A549 (cell line): ENCODE results near the gene OPALIN. TPM values are rescaled to one million over a fixed set of nuclear protein-coding genes. Genes with fewer than 3 reads are reported as not detected.

ENCODE experiments used
- ATAC-seq, 2 experiments: fragments of 200-7000 bp in 1 of 2; fragments of >200 bp in 1 of 2; cut with Nextera tagmentation in 1 of 2; cut with Tn5 transposase in 1 of 2; 3 replicates each; pipeline versions ENCODE4 v1.8.0 to v1.9.1; 2018 to 2020; ENCODE audit warnings: mild to moderate bottlenecking in 1 of 2, moderate library complexity in 1 of 2
- CTCF ChIA-PET: fragments of 300-600 bp; sonication (Branson Sonifier 250); formaldehyde crosslinking; extraction: SDS; loops from one replicate; lab custom pipeline; 2021; ENCODE audit warnings: antibody characterized with exemption, inconsistent platforms; lab: Yijun Ruan, JAX
- POLR2A ChIA-PET: fragments of 350-600 bp; formaldehyde crosslinking; extraction: SDS; loops from one replicate; lab custom pipeline; 2021; ENCODE audit warnings: antibody characterized with exemption, inconsistent platforms; lab: Yijun Ruan, JAX
- DNase-seq, 2 experiments: peaks; one replicate each; pipeline versions ENCODE4 v3.0.0 to v3.0.0-alpha.2; 2011 to 2016; ENCODE audit warnings: low read depth in 1 of 2, low spot score in 1 of 2
- FAIRE-seq: peaks from 2 replicates; lab custom pipeline; 2011; peaks lifted over from hg19 to GRCh38; lab: Jason Lieb, UNC
- H3K27ac ChIP-seq, 2 experiments: fragments of >200 bp; sonication (Bioruptor Twin); formaldehyde crosslinking; 3 replicates each; pipeline ENCODE4 v1.5.1; 2016 to 2017
- H3K4me1 ChIP-seq: fragments of >200 bp; sonication (Bioruptor Twin); formaldehyde crosslinking; 3 replicates; pipeline ENCODE4 v1.6.1; 2016
- H3K4me2 ChIP-seq: fragments of >200 bp; sonication (Bioruptor Twin); formaldehyde crosslinking; 3 replicates; pipeline ENCODE4 v1.6.1; 2016
- H3K4me3 ChIP-seq: fragments of >200 bp; sonication (Bioruptor Twin); formaldehyde crosslinking; 3 replicates; pipeline ENCODE4 v1.5.1; 2016
- H3K9me3 ChIP-seq: fragments of >200 bp; sonication (Bioruptor Twin); formaldehyde crosslinking; 3 replicates; pipeline ENCODE4 v1.6.1; 2016
- CBX2 ChIP-seq: fragments of 200-600 bp; sonication (generic); IDR thresholded peaks from 2 replicates; pipeline ENCODE4 v1.6.1; 2016; ENCODE audit warnings: low read depth, mild to moderate bottlenecking, borderline replicate concordance
- CEBPB ChIP-seq, 2 experiments: fragments of >200 bp in 1 of 2; sonication (Bioruptor Twin) in 1 of 2; formaldehyde crosslinking in 1 of 2; IDR thresholded peaks; 2 replicates each; pipeline ENCODE4 v1.6.1; 2012 to 2016
- CHD2 ChIP-seq: fragments of 150-350 bp; IDR thresholded peaks from 2 replicates; pipeline ENCODE4 v1.6.1; 2014; ENCODE audit warnings: low read length; ENCODE audit not compliant: partially characterized antibody
- EHF ChIP-seq: fragments of 250-450 bp; sonication (Bioruptor Pico); IDR thresholded peaks from 2 replicates; pipeline ENCODE4 v1.5.0; 2020; ENCODE audit warnings: mild to moderate bottlenecking
- EHMT2 ChIP-seq: fragments of 200-600 bp; sonication (generic); IDR thresholded peaks from 2 replicates; pipeline ENCODE4 v1.6.1; 2016; ENCODE audit warnings: antibody characterized with exemption, low read depth, mild to moderate bottlenecking, moderate library complexity
- EP300 ChIP-seq, 2 experiments: fragments of >200 bp; sonication (Bioruptor Twin); formaldehyde crosslinking; IDR thresholded peaks; 2 replicates in 1 of 2; 3 replicates in 1 of 2; pipeline ENCODE4 v1.6.1; 2016 to 2017
- FOSL2 ChIP-seq, 2 experiments: fragments of 450-650 bp in 1 of 2; fragments of >200 bp in 1 of 2; sonication (Bioruptor Twin) in 1 of 2; formaldehyde crosslinking; IDR thresholded peaks; 2 replicates each; pipeline versions ENCODE4 v1.5.0 to v1.6.1; 2016 to 2020; ENCODE audit warnings: mild to moderate bottlenecking in 1 of 2, moderate library complexity in 1 of 2
- FOXS1 ChIP-seq: fragments of 250-450 bp; sonication (Bioruptor Pico); IDR thresholded peaks from 2 replicates; pipeline ENCODE4 v1.5.0; 2020; ENCODE audit warnings: mild to moderate bottlenecking, moderate library complexity
- HDAC2 ChIP-seq: fragments of 200-600 bp; sonication (generic); IDR thresholded peaks from 2 replicates; pipeline ENCODE4 v1.6.1; 2016
- HOXB13 ChIP-seq: fragments of 250-450 bp; sonication (Bioruptor Pico); IDR thresholded peaks from 2 replicates; pipeline ENCODE4 v1.5.0; 2020; ENCODE audit warnings: low read depth, mild to moderate bottlenecking, moderate library complexity
- KDM1A ChIP-seq: fragments of 200-600 bp; sonication (generic); IDR thresholded peaks from 2 replicates; pipeline ENCODE4 v1.6.1; 2016; ENCODE audit warnings: low read depth, mild to moderate bottlenecking
- MAZ ChIP-seq: fragments of 150-350 bp; IDR thresholded peaks from 2 replicates; pipeline ENCODE4 v1.6.1; 2014; ENCODE audit warnings: antibody characterized with exemption, low read depth, low read length, borderline replicate concordance
- MYC ChIP-seq: IDR thresholded peaks from 2 replicates; pipeline ENCODE4 v1.6.1; 2012; ENCODE audit warnings: mild to moderate bottlenecking, inconsistent platforms, low read length, improper control_type of control experiment, borderline replicate concordance
- NFE2L2 ChIP-seq: fragments of 150-350 bp; conservative IDR thresholded peaks from 2 replicates; pipeline ENCODE4 v1.6.1; 2014; ENCODE audit warnings: low read length
- POLR2A ChIP-seq: IDR thresholded peaks from 2 replicates; pipeline ENCODE4 v1.6.1; 2012; ENCODE audit warnings: mild to moderate bottlenecking, low read length
- RAD21 ChIP-seq, 2 experiments: fragments of >200 bp in 1 of 2; sonication (Bioruptor Twin) in 1 of 2; formaldehyde crosslinking in 1 of 2; IDR thresholded peaks in 1 of 2; conservative IDR thresholded peaks in 1 of 2; 2 replicates in 1 of 2; 3 replicates in 1 of 2; pipeline ENCODE4 v1.6.1; 2012 to 2018; ENCODE audit warnings: inconsistent platforms in 1 of 2
- RFX5 ChIP-seq: fragments of 450-650 bp; IDR thresholded peaks from 2 replicates; pipeline ENCODE4 v1.7.1; 2014; ENCODE audit warnings: antibody characterized with exemption, mild to moderate bottlenecking, moderate library complexity
- TFCP2L1 ChIP-seq: fragments of 250-450 bp; sonication (Bioruptor Pico); IDR thresholded peaks from 2 replicates; pipeline ENCODE4 v1.5.0; 2021; ENCODE audit warnings: mild to moderate bottlenecking
- TP53 ChIP-seq: fragments of 250-450 bp; sonication (Bioruptor Pico); IDR thresholded peaks from 2 replicates; pipeline ENCODE4 v1.5.0; 2021; ENCODE audit warnings: mild to moderate bottlenecking, moderate library complexity
- ZC3H11A ChIP-seq: fragments of 450-650 bp; IDR thresholded peaks from 2 replicates; pipeline ENCODE4 v1.6.1; 2014; ENCODE audit warnings: antibody characterized with exemption, mild to moderate bottlenecking
- ZFP36 ChIP-seq: fragments of 450-650 bp; IDR thresholded peaks from 2 replicates; pipeline ENCODE4 v1.6.1; 2014; ENCODE audit warnings: borderline replicate concordance; ENCODE audit not compliant: partially characterized antibody
- WGBS: methylation state at CpG from one replicate; pipeline ENCODE4 v1.1.6; 2017; ENCODE audit errors: missing lambda C conversion rate; 5-methylcytosine and 5-hydroxymethylcytosine counted together
- polyA plus RNA-seq, 4 experiments: library from polyadenylated mRNA; depleted of rRNA in 3 of 4; stranded (reverse); fragments of >200 nt; fragmentation: RNase III in 1 of 4; extraction: RNeasy Plus Mini Kit Qiagen cat#74134 plus additional on column Dnase treatment in 1 of 4; gene quantifications; 2 replicates in 3 of 4; 3 replicates in 1 of 4; pipeline ENCODE4 v1.2.3, GENCODE V29; 2011 to 2017
- TF ChIP-seq, protein P1 (sequence below): IDR thresholded peaks from 2 replicates; pipeline ENCODE4 v1.6.1; 2012; ENCODE audit warnings: low read depth, borderline replicate concordance
- TF ChIP-seq, protein P2 (sequence below): fragments of 150-350 bp; IDR thresholded peaks from 2 replicates; pipeline ENCODE4 v1.6.1; 2014; ENCODE audit warnings: low read depth, mild to moderate bottlenecking, low read length
- TF ChIP-seq, protein P3 (sequence below): IDR thresholded peaks from 2 replicates; pipeline ENCODE4 v1.6.1; 2012
- TF ChIP-seq, protein P4 (sequence below): fragments of 250-450 bp; sonication (Bioruptor Pico); IDR thresholded peaks from 2 replicates; pipeline ENCODE4 v1.5.0; 2020; ENCODE audit warnings: low read depth, mild to moderate bottlenecking, moderate library complexity

The OPALIN gene
- polyA plus RNA-seq, 2 of the 4 experiments (the other 2 are of a cell fraction) = not detected

DNA sequence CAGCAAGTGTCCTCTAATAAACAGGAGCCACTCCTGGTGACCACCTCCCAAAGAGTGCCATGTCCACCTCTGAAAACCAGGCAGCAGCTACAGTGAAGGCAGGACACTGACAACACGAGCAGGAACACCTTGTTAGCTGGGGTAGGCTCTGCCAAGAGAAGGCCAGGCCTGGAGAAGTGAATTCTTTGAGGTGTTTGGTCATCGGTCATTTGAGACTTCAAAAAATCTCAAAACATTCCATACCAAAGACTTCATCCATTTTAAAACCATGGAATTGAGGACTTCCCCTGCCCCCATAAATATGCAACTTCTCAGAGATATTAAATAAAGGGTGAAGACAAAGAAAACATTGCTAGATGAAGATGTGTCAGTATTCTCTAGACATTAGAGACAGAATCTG lies 28.4 kb upstream of the OPALIN start:
- H3K4me2 ChIP-seq = no peak overlapping the region

DNA sequence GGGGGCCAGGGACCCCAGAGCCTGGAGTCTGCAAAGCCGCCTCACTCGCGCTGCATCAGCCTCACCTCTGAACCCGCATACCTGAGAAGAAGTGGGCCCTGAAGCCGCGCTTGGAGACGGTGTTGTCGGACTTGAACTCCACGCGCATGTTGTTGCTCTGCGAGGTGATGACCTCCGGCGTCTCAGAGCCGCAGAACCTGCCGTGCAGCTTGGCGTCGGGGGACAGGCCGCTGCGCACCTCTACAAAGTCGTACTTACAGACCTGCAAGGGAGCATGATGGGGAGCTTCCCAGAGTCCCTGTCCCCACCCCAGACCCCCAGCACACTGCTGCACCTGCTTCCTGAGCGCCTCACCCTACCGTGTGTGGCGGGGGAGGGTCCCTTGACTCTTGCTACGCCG lies 25.7 kb upstream of the OPALIN start:
- no peak for ATAC-seq
- WGBS = 68% methylated on average over 22 of the region's 25 CpGs
- FAIRE-seq = no peak
- POLR2A ChIA-PET = no interaction called here
- CTCF ChIA-PET = interaction anchor here (0.8 to 4.3 kb wide), 5 partner anchors 9 to 126 kb away, joined by 3 to 28 read pairs (median 12); no protein-coding TSS in a partner anchor
- no peak for DNase-seq
- H3K4me3 ChIP-seq = no peak overlapping the region
- no peaks in the 10 kb centered on the region for H3K4me1 ChIP-seq
- TF ChIP-seq ZC3H11A (no peak), EHMT2 (no peak), NFE2L2 (no peak), CEBPB (IDR thresholded peaks at IDR 0.05) (no peak), TP53 (CRISPR knock-in tag) (no peak), FOSL2 (IDR thresholded peaks at IDR 0.05) (no peak), FOSL2 (CRISPR knock-in tag; IDR thresholded peaks at IDR 0.05) (no peak), MAZ (no peak), ZFP36 (no peak), RFX5 (no peak)
- H3K27ac ChIP-seq = no peak overlapping the region
- no peak overlapping the region for H3K4me2 ChIP-seq
- H3K9me3 ChIP-seq = no peaks in the 10 kb centered on the region

More for the DNA sequence above, 28.4 kb upstream of the OPALIN start:
- Histone ChIP-seq H3K9me3 (no peaks in the 10 kb centered on the region), H3K27ac (no peak overlapping the region), H3K4me1 (no peaks in the 10 kb centered on the region), H3K4me3 (no peak overlapping the region)
- DNase-seq = no peak
- ChIA-PET POLR2A (no interaction called here), CTCF (interaction anchor here (1.2 to 4.3 kb wide), 4 partner anchors 9 to 291 kb away, joined by 3 to 28 read pairs (median 13); partner anchors contain the start of gene TLL2)
- no peak for FAIRE-seq
- 29% methylated on average over 2 of the region's 2 CpGs for WGBS
- TF ChIP-seq KDM1A (no peak), CHD2 (no peak), CBX2 (no peak), RFX5 (no peak), HOXB13 (CRISPR knock-in tag) (no peak), EHF (CRISPR knock-in tag) (no peak), ZFP36 (no peak), RAD21 (conservative IDR thresholded peaks at IDR 0.05 in 1 of 2, IDR thresholded peaks at IDR 0.05 in 1 of 2) (no peak), EP300 (IDR thresholded peaks at IDR 0.05) (no peak), POLR2A (no peak), MYC (no peak), HDAC2 (no peak), TFCP2L1 (CRISPR knock-in tag) (no peak), EHMT2 (no peak), FOXS1 (CRISPR knock-in tag) (no peak)
- TF ChIP-seq, protein P1, sequence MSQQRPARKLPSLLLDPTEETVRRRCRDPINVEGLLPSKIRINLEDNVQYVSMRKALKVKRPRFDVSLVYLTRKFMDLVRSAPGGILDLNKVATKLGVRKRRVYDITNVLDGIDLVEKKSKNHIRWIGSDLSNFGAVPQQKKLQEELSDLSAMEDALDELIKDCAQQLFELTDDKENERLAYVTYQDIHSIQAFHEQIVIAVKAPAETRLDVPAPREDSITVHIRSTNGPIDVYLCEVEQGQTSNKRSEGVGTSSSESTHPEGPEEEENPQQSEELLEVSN = no peak
- TF ChIP-seq, protein P2, sequence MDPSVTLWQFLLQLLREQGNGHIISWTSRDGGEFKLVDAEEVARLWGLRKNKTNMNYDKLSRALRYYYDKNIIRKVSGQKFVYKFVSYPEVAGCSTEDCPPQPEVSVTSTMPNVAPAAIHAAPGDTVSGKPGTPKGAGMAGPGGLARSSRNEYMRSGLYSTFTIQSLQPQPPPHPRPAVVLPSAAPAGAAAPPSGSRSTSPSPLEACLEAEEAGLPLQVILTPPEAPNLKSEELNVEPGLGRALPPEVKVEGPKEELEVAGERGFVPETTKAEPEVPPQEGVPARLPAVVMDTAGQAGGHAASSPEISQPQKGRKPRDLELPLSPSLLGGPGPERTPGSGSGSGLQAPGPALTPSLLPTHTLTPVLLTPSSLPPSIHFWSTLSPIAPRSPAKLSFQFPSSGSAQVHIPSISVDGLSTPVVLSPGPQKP = no peak
- TF ChIP-seq, protein P3, sequence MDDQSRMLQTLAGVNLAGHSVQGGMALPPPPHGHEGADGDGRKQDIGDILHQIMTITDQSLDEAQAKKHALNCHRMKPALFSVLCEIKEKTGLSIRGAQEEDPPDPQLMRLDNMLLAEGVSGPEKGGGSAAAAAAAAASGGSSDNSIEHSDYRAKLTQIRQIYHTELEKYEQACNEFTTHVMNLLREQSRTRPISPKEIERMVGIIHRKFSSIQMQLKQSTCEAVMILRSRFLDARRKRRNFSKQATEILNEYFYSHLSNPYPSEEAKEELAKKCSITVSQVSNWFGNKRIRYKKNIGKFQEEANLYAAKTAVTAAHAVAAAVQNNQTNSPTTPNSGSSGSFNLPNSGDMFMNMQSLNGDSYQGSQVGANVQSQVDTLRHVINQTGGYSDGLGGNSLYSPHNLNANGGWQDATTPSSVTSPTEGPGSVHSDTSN = no peak
- TF ChIP-seq, protein P4, sequence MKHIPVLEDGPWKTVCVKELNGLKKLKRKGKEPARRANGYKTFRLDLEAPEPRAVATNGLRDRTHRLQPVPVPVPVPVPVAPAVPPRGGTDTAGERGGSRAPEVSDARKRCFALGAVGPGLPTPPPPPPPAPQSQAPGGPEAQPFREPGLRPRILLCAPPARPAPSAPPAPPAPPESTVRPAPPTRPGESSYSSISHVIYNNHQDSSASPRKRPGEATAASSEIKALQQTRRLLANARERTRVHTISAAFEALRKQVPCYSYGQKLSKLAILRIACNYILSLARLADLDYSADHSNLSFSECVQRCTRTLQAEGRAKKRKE (CRISPR knock-in tag) = no peak
- no peak for ATAC-seq
